Activated CD8-positive, alpha-beta T cell treated with anti-CD3 and anti-CD28 coated beads for 36 hours (primary cell): ENCODE measurements around the gene PLEKHM2. TPM values are rescaled to one million over a fixed set of nuclear protein-coding genes. Genes with fewer than 3 reads are reported as not detected.
A peak's percentile ranks its signal among the peaks of the same experiment; 100 is the strongest.

Source experiments
- ATAC-seq: fragments of 200-7000 bp; cut with Tn5 transposase; one replicate; pipeline ENCODE4 v1.10.0; 2021; ENCODE audit warnings: mild to moderate bottlenecking, moderate library complexity
- CTCF ChIA-PET: fragments of 350-600 bp; sonication (Branson Sonifier 250); formaldehyde crosslinking; loops from one replicate; lab custom pipeline; 2021; ENCODE audit warnings: antibody characterized with exemption; lab: Charles Lee
- POLR2A ChIA-PET: fragments of 350-600 bp; sonication (Branson Sonifier 250); formaldehyde crosslinking; loops from one replicate; lab custom pipeline; 2021; ENCODE audit warnings: antibody characterized with exemption; lab: Charles Lee
- DNase-seq: peaks from one replicate; pipeline ENCODE4 v3.0.0-alpha.2; 2020
- H3K27ac Mint-ChIP-seq: one replicate; pipeline ENCODE4 v1.8.0; 2021; ENCODE audit warnings: mild to moderate bottlenecking, mixed read lengths
- H3K27me3 Mint-ChIP-seq: one replicate; pipeline ENCODE4 v1.8.0; 2021; ENCODE audit warnings: mixed read lengths
- H3K36me3 Mint-ChIP-seq: one replicate; pipeline ENCODE4 v1.8.0; 2021; ENCODE audit warnings: low read depth, mixed read lengths
- H3K4me1 Mint-ChIP-seq: one replicate; pipeline ENCODE4 v1.8.0; 2021; ENCODE audit warnings: low read depth, mixed read lengths
- H3K4me3 Mint-ChIP-seq: one replicate; pipeline ENCODE4 v1.8.0; 2021; ENCODE audit warnings: mild to moderate bottlenecking, moderate library complexity, mixed read lengths
- H3K9me3 Mint-ChIP-seq: one replicate; pipeline ENCODE4 v1.8.0; 2021; ENCODE audit warnings: mixed read lengths
- CTCF ChIP-seq: fragments of 200-600 bp; IDR thresholded peaks from one replicate; pipeline ENCODE4 v1.8.0; 2022; ENCODE audit warnings: antibody characterized with exemption, mild to moderate bottlenecking
- intact Hi-C: fragments of 100-400 bp; cut with micrococcal nuclease; formaldehyde crosslinking; loops from one replicate; pipeline ENCODE4 v1.10.0; 2022
- total RNA-seq, 2 experiments: library from RNA; stranded (reverse); gene quantifications; one replicate each; pipeline ENCODE4 v1.2.3, GENCODE V29; 2021

Gene PLEKHM2
- total RNA-seq, 2 experiments from 2014 or later = 41.5 to 42.9 TPM

- POLR2A ChIA-PET = no interaction called here
- no peak for TF ChIP-seq CTCF
- Mint-ChIP-seq H3K4me1 (peaks cover 10% of the 10 kb centered on the region), H3K27me3 (peaks cover 46% of the 10 kb centered on the region), H3K36me3 (no peaks in the 10 kb centered on the region), H3K27ac (no peak within 1 kb of the TSS), H3K9me3 (no peaks in the 10 kb centered on the region), H3K4me3 (no peak within 1 kb of the TSS)
- DNase-seq (no peak), ATAC-seq (peak; percentile 31)
- CTCF ChIA-PET = no interaction called here
- intact Hi-C loops = no loop called here
Observed at GRCh38 chr1:15758343-15758931, 74.3 kb downstream of the PLEKHM2 start, which contains the start of gene FBLIM1. Gene FBLIM1 (plus strand): TSS chr1:15758795. CDS start chr1:15764984, 6,189 bp downstream.

DNA sequence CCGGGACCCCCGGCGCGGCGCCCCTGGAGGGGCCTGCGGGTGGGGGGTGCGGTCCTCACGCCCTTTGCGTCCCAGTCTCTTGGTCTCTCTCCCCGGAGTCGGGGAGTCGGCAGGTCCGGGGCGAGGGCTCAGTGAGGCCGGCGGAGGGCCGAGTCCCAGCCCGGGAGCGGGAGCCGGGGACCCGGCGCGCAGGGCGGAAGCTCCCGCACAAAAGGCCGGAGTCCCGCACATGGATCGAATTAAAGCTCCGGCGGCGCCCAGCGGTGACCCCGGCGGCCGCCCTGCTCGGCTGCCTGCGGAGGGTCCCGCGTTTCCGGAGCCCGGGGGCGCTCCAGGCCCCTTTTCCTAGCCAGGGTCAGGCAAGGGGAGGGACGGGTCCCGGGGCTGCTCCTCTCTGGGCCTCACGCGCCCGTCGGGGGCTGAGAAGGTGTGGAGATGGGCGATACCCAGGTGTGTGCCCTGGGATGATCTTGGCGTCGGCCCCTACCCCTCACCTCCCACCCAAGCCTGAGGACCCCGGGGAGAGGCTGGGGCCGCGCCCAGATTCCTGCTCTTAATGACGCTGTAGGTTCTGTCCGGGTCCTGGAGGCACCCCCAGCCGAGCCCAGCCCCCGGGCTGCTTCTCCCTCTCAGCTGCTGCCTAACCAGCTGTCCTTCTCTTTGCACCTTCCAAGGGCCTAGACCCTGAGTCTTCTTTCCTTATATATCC lies 75.0 kb downstream of the PLEKHM2 start:
- no peak for DNase-seq
- ATAC-seq = peak; percentile 11
- H3K36me3 Mint-ChIP-seq = no peaks in the 10 kb centered on the region
- intact Hi-C loops = no loop called here
- no peak overlapping the region for H3K27ac Mint-ChIP-seq
- ChIA-PET CTCF (no interaction called here), POLR2A (no interaction called here)
- H3K4me3 Mint-ChIP-seq = no peak overlapping the region
- TF ChIP-seq CTCF = no peak
- H3K27me3 Mint-ChIP-seq = peaks cover 46% of the 10 kb centered on the region
- no peaks in the 10 kb centered on the region for H3K9me3 Mint-ChIP-seq
- H3K4me1 Mint-ChIP-seq = peaks cover 10% of the 10 kb centered on the region

- POLR2A ChIA-PET = no interaction called here
- H3K9me3 Mint-ChIP-seq = no peaks in the 10 kb centered on the region
- H3K27ac Mint-ChIP-seq = no peak overlapping the region
- H3K4me3 Mint-ChIP-seq = no peak overlapping the region
- ATAC-seq (no peak), DNase-seq (no peak)
- peaks cover 42% of the 10 kb centered on the region for H3K27me3 Mint-ChIP-seq
- TF ChIP-seq CTCF = no peak
- intact Hi-C loops = no loop called here
- H3K4me1 Mint-ChIP-seq = peaks cover 10% of the 10 kb centered on the region
- H3K36me3 Mint-ChIP-seq = no peaks in the 10 kb centered on the region
- CTCF ChIA-PET = no interaction called here
Observed at GRCh38 chr1:15760520-15761211, 76.5 kb downstream of the PLEKHM2 start.

- intact Hi-C loops = no loop called here
- Mint-ChIP-seq H3K27me3 (peaks cover 37% of the 10 kb centered on the region), H3K4me1 (peaks cover 5% of the 10 kb centered on the region)
Observed at GRCh38 chr1:15761366-15762128, 77.4 kb downstream of the PLEKHM2 start.

More at GRCh38 chr1:15761366-15762128, 77.4 kb downstream of the PLEKHM2 start:
- no peak for ATAC-seq
- Mint-ChIP-seq H3K4me3 (no peak overlapping the region), H3K27ac (no peak overlapping the region), H3K36me3 (no peaks in the 10 kb centered on the region), H3K9me3 (no peaks in the 10 kb centered on the region)
- ChIA-PET CTCF (interaction anchor here (1.0 to 1.3 kb wide), 2 partner anchors 30 to 54 kb away, joined by 3 to 4 read pairs; no protein-coding TSS in a partner anchor), POLR2A (no interaction called here)
- TF ChIP-seq CTCF = no peak
- no peak for DNase-seq
